Adipocyte (in vitro differentiated cells): ENCODE measurements around the gene C11orf58.
A peak's percentile ranks its signal among the peaks of the same experiment; 100 is the strongest.

Experiments
- DNase-seq: peaks from one replicate; pipeline ENCODE4 v3.0.0-alpha.2; 2015; ENCODE audit warnings: low read depth
- H3K27me3 ChIP-seq: replicated peaks from 2 replicates; pipeline ENCODE4 v1.7.0; 2013; ENCODE audit warnings: mild to moderate bottlenecking, low read length, moderate library complexity; ENCODE audit not compliant: control insufficient read depth, insufficient read depth
- H3K36me3 ChIP-seq: 2 replicates; pipeline ENCODE4 v1.7.0; 2013; ENCODE audit warnings: low read length, mild to moderate bottlenecking, moderate library complexity; ENCODE audit not compliant: control insufficient read depth, insufficient read depth, severe bottlenecking
- H3K4me1 ChIP-seq: 2 replicates; pipeline ENCODE4 v1.7.0; 2013; ENCODE audit warnings: mild to moderate bottlenecking, low read length, moderate library complexity; ENCODE audit not compliant: control insufficient read depth, insufficient read depth
- H3K4me3 ChIP-seq: 2 replicates; pipeline ENCODE4 v1.7.0; 2013; ENCODE audit warnings: mild to moderate bottlenecking, low read length, moderate library complexity
- H3K9ac ChIP-seq: 2 replicates; pipeline ENCODE4 v1.7.0; 2013; ENCODE audit warnings: mild to moderate bottlenecking, low read length, moderate library complexity
- H3K9me3 ChIP-seq: 2 replicates; pipeline ENCODE4 v1.7.0; 2013; ENCODE audit warnings: mild to moderate bottlenecking, low read length, moderate library complexity; ENCODE audit not compliant: control insufficient read depth

Gene C11orf58

DNA sequence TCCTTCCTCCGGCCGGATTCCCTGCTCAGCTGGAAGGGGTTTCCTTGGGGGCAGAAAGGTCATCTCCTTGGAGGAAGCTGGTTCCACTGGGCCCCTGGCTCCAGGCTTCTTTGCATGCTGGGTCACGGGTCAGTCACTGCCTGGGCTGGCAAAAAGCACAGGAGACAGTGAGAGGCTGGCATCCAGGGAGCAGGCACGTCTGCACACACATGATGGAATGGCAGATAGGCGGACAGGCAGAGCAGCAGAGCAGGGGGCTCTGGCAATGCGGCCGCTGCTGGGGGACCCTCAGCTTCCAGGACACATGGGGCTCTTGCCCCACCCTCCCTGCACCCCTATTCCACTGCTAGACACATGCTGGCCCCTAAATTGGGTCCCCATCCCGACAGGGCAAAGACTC is 40.4 kb downstream of the C11orf58 start:
- peaks cover 7% of the 10 kb centered on the region for H3K4me1 ChIP-seq
- H3K9ac ChIP-seq, result no peak overlapping the region
- no peak overlapping the region for H3K4me3 ChIP-seq
- H3K27me3 ChIP-seq, result peaks cover 8% of the 10 kb centered on the region
- H3K9me3 ChIP-seq, result no peaks in the 10 kb centered on the region
- DNase-seq, result no peak
- no peaks in the 10 kb centered on the region for H3K36me3 ChIP-seq

GRCh38 chr11:16779436-16779835 is 41.0 kb downstream of the C11orf58 start:
- Histone ChIP-seq H3K36me3 (no peaks in the 10 kb centered on the region), H3K9me3 (no peaks in the 10 kb centered on the region), H3K27me3 (peaks cover 8% of the 10 kb centered on the region), H3K9ac (no peak overlapping the region), H3K4me3 (no peak overlapping the region), H3K4me1 (peaks cover 8% of the 10 kb centered on the region)
- DNase-seq, result no peak

DNA sequence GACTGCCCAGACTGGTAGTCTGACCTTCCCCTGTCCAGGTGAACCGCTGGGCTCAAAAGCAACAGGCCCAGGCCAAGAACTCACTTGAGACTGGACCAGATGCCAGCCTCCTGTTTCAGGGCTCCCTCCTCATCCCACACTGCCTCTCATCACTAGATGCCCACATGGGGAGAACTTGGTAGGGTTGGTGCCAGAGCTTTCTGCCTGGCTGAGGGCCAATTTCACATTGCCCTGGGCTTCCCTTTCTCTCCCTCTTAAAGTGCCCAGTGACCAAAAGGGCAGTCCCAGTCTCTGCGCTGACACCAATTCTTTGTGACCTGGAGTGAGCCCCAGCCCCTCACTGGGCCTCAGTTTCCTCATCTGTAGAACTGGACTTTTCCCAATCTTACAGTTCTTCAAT is 41.7 kb downstream of the C11orf58 start:
- Histone ChIP-seq H3K4me1 (peaks cover 15% of the 10 kb centered on the region), H3K9ac (no peak overlapping the region), H3K36me3 (no peaks in the 10 kb centered on the region), H3K27me3 (peaks cover 5% of the 10 kb centered on the region), H3K4me3 (no peak overlapping the region), H3K9me3 (no peaks in the 10 kb centered on the region)
- DNase-seq, result no peak

GRCh38 chr11:16780698-16781550 is 42.5 kb downstream of the C11orf58 start:
- H3K4me1 ChIP-seq, result peaks cover 23% of the 10 kb centered on the region
- no peak overlapping the region for H3K4me3 ChIP-seq
- no peaks in the 10 kb centered on the region for H3K36me3 ChIP-seq
- H3K9me3 ChIP-seq, result no peaks in the 10 kb centered on the region
- no peaks in the 10 kb centered on the region for H3K27me3 ChIP-seq
- H3K9ac ChIP-seq, result no peak overlapping the region
- no peak for DNase-seq

DNA sequence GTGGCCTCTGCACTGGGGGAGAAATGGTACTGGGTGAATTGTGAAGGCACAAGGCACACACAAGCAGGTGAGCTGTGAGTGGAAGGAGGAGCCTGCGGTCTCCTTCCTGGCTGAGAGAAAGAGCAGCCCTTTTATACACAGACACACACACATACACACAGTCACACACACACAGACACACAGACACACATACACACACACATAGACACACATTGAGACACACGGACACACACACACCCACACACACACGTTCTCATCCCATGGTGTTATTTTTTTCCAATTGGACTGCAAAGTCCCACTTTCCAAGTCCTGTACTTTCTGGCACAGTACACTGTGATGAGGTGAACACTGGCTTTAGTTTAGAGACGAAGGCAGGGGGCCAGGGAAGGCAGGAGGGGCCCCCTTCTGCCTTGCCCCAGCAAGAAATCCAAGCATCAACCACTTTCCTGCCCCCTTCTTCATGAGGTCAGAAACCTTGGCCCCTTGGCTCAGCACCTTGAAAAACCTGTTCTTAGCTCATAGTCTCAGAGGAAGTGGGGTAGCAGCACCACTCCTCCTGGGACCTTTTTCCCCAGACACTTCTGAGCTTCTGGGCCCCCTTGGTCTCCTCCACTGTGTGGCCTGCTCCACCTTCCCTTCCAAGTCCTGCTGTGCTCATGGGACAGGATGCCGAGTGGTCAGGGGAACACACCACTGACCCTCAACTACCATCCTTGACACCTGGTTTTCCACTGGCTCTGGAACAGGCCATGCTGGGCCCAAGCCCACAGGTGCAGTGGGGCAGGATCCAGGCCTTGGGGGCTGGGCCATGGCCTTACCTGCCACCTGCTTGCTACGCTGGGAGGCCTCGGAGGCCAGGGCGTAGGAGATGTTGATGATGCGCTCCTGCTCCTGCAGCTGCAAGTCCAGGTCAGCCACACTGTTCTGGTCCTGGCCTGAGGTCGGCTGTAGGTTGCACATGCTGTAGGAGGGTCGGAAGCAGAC is 43.8 kb downstream of the C11orf58 start:
- no peak for DNase-seq
- Histone ChIP-seq H3K36me3 (no peaks in the 10 kb centered on the region), H3K4me1 (peaks cover 29% of the 10 kb centered on the region), H3K9me3 (no peaks in the 10 kb centered on the region), H3K9ac (no peak overlapping the region), H3K4me3 (no peak overlapping the region), H3K27me3 (no peaks in the 10 kb centered on the region)

- Histone ChIP-seq H3K4me3 (no peak overlapping the region), H3K4me1 (peaks cover 40% of the 10 kb centered on the region), H3K9me3 (no peaks in the 10 kb centered on the region), H3K36me3 (no peaks in the 10 kb centered on the region), H3K9ac (no peak overlapping the region), H3K27me3 (no peaks in the 10 kb centered on the region)
- no peak for DNase-seq
Observed at GRCh38 chr11:16783321-16783801, 44.9 kb downstream of the C11orf58 start.

DNA sequence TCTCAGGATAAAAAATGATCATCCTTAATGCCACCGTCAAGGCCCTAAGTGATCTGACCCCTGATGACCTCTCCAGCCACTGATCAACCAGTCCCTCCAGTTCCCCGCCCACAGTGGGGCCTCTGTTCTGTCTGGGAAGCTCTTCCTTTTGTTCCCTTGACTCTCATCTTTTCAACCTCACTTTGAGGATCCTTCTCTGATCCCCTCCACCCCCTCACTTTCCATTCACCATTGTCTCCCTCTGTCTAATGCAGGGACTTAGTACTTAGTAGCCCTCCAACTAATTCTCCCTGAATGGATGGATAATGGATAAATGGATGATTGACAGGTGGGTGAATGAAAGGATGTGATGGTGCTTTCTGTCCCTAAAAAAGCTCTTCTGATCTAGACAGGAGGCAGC is 45.6 kb downstream of the C11orf58 start:
- no peaks in the 10 kb centered on the region for H3K27me3 ChIP-seq
- peaks cover 47% of the 10 kb centered on the region for H3K4me1 ChIP-seq
- DNase-seq, result no peak
- no peak overlapping the region for H3K9ac ChIP-seq
- no peaks in the 10 kb centered on the region for H3K36me3 ChIP-seq
- no peak overlapping the region for H3K4me3 ChIP-seq
- no peaks in the 10 kb centered on the region for H3K9me3 ChIP-seq

DNA sequence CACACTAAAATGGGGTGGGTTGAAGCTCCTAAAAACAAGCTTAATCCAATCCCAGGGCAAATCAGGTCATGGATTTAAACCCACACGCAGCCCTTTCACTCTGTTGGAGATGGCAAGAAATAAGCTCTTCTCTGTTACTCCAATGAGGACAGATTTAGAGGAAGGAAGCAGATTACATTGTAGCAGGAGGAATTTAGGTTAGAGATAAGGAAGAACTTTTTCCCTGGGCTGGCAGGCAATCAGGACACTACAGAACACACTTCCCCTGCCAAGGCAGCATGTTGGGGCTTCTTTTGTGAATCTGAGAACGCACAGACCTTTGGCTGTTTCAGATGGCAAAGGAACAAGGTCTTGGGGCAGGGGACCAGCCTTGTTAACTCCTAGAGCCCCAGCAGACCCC is 46.2 kb downstream of the C11orf58 start:
- no peaks in the 10 kb centered on the region for H3K27me3 ChIP-seq
- H3K9ac ChIP-seq, result no peak overlapping the region
- peaks cover 49% of the 10 kb centered on the region for H3K4me1 ChIP-seq
- H3K4me3 ChIP-seq, result no peak overlapping the region
- no peaks in the 10 kb centered on the region for H3K9me3 ChIP-seq
- H3K36me3 ChIP-seq, result no peaks in the 10 kb centered on the region
- no peak for DNase-seq

DNA sequence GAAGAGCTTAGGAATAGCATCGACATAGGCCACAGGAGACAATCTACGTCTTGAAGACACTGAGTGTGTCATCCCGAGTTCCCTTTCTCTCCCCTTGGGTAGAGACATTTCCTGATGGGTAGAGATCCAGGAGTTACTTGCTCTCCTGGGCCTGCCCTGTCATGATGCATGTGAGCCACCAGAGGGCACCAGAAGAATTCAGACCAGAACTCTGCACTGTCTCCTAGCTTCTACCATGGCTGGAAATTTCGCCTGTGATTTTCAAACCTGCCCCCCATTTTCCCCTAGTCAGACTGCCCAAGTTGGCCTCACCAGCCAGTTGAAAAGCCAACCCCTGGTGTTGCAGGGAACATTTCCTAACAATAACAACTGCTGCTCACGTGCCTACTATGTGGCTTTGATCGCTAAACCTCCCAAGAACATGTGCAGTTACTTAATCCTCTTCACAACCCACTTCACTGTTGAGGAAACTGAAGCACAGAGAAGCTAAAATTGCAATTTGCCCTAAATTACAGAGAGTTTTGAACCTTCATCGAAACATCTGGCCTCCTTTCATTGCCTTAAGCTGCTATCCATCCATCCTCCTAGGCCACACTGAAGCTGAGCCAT is 47.2 kb downstream of the C11orf58 start:
- H3K4me1 ChIP-seq, result peaks cover 52% of the 10 kb centered on the region
- H3K36me3 ChIP-seq, result no peaks in the 10 kb centered on the region
- peak; percentile 91 for DNase-seq
- no peaks in the 10 kb centered on the region for H3K9me3 ChIP-seq
- H3K27me3 ChIP-seq, result no peaks in the 10 kb centered on the region
- no peak overlapping the region for H3K9ac ChIP-seq
- no peak overlapping the region for H3K4me3 ChIP-seq

GRCh38 chr11:16786131-16786530 is 47.7 kb downstream of the C11orf58 start:
- no peak for DNase-seq
- H3K4me3 ChIP-seq, result no peak overlapping the region
- H3K27me3 ChIP-seq, result no peaks in the 10 kb centered on the region
- no peaks in the 10 kb centered on the region for H3K9me3 ChIP-seq
- peaks cover 57% of the 10 kb centered on the region for H3K4me1 ChIP-seq
- no peak overlapping the region for H3K9ac ChIP-seq
- H3K36me3 ChIP-seq, result no peaks in the 10 kb centered on the region
